ENCODE results near the gene INO80B. TPM values are rescaled to one million over a fixed set of nuclear protein-coding genes. Genes with fewer than 3 reads are reported as not detected.

The INO80B gene
- polyA plus RNA-seq, 1 of the 3 experiments (the other 2 are of a cell fraction): 41.7 TPM

- Histone ChIP-seq H3K9ac (peak overlapping the region; percentile 68), H3K4me2 (peak overlapping the region; percentile 95), H3K27ac (ENCODE audit: low read depth in 2 of 2, low read length in 1 of 2) (peak overlapping the region; percentile 69 to 99; a peak in 3 of 4 replicates), H3K4me3 (ENCODE audit: low read depth in 2 of 2, low read length in 1 of 2) (peak overlapping the region; percentile 68 to 70), H2AFZ (ENCODE audit: low read depth) (peak overlapping the region; percentile 60), H4K20me1 (ENCODE audit: insufficient read depth) (no peaks in the 10 kb centered on the region), H3K79me2 (ENCODE audit: insufficient read depth) (peaks cover 29% of the 10 kb centered on the region), H3K9me3 (no peaks in the 10 kb centered on the region), H3K36me3 (replicated peaks in 1 of 2; ENCODE audit: control insufficient read depth in 1 of 2, insufficient read depth in 2 of 2, low read length in 1 of 2) (peaks cover 0 to 27% of the 10 kb centered on the region in 2 experiments), H3F3A (replicated peaks; ENCODE audit: insufficient read depth) (peaks cover 13% of the 10 kb centered on the region), H3K4me1 (ENCODE audit: control insufficient read depth in 1 of 2, insufficient read depth in 2 of 2, low read depth in 1 of 2, low read length in 1 of 2) (peaks cover 14 to 31% of the 10 kb centered on the region in 2 experiments; a peak in 3 of 4 replicates), H3K9me2 (no peaks in the 10 kb centered on the region), H3K27me3 (ENCODE audit: insufficient read depth) (no peaks in the 10 kb centered on the region)
- 1% methylated on average over 30 of the region's 46 CpGs for WGBS (ENCODE audit: low lambda C conversion rate)
- TF ChIP-seq TAF1 (IDR thresholded peaks at IDR 0.05; ENCODE audit: borderline replicate concordance, low read depth, low read length): 0 out of 2 replicates have a peak, but pooled peaks have one; percentile 7
- TF ChIP-seq GABPA (IDR thresholded peaks at IDR 0.05; ENCODE audit: low read depth): 0 out of 2 replicates have a peak, but pooled peaks have one; percentile 29
- TF ChIP-seq ZBTB33 (IDR thresholded peaks at IDR 0.05; ENCODE audit: borderline replicate concordance, low read depth): 0 out of 2 replicates have a peak, but pooled peaks have one; percentile 38
- no peak for TF ChIP-seq IRF3 (IDR thresholded peaks at IDR 0.05; ENCODE audit: low read depth, low read length)
- TF ChIP-seq CHD2 (IDR thresholded peaks at IDR 0.05; ENCODE audit: low read length, partially characterized antibody): no peak
- TF ChIP-seq ELF1 (IDR thresholded peaks at IDR 0.05): peak; percentile 21; the same call in 1 of the 2 replicates
- no peak for TF ChIP-seq FOXJ3 (CRISPR knock-in tag; IDR thresholded peaks at IDR 0.05)
- TF ChIP-seq PBX3 (IDR thresholded peaks at IDR 0.05): no peak
- no peak for TF ChIP-seq JUND (IDR thresholded peaks at IDR 0.05)
- TF ChIP-seq POLR2AphosphoS5 (IDR thresholded peaks at IDR 0.05; ENCODE audit: low read depth, low read length): peak; percentile 59
- TF ChIP-seq TCF12 (IDR thresholded peaks at IDR 0.05): peak; percentile 33; the same call in 1 of the 2 replicates
- no peak for TF ChIP-seq MAX (IDR thresholded peaks at IDR 0.05; ENCODE audit: low read depth)
- ChIA-PET POLR2A (interaction anchor here (1.0 to 5.9 kb wide), 15 partner anchors 7 to 96 kb away, joined by 3 to 60 read pairs (median 5); partner anchors contain the start of genes AUP1, C2orf81, CCDC142 and HTRA2), CTCF (interaction anchor here (0.5 to 2.8 kb wide), 10 partner anchors 9 to 208 kb away, joined by 3 to 10 read pairs (median 4); partner anchors contain the start of genes CCDC142, PCGF1 and TTC31)
- DNase-seq: peak; percentile 76
These were observed 2.8 kb downstream of the INO80B start for GRCh38 chr2:74457549-74458131.
